HG03139 (cell line): ENCODE measurements around the gene NSUN6.
"Not testable (repeated sequence)": the region's sequence is repeated elsewhere in the genome, so short reads cannot be mapped to it uniquely, and the experiment has no call there.

Experiments used
- ATAC-seq: cut with Tn5 transposase; IDR thresholded peaks from one replicate; pipeline ENCODE4 v1.9.1; 2021; ENCODE audit not compliant: unreplicated experiment

The NSUN6 gene

GRCh38 chr10:18611168-18611567, 40.2 kb downstream of the NSUN6 start:
- ATAC-seq, result no peak

GRCh38 chr10:18610517-18610916, 40.9 kb downstream of the NSUN6 start:
- ATAC-seq, result no peak

GRCh38 chr10:18608596-18608995, 42.8 kb downstream of the NSUN6 start:
- ATAC-seq, result no peak

DNA sequence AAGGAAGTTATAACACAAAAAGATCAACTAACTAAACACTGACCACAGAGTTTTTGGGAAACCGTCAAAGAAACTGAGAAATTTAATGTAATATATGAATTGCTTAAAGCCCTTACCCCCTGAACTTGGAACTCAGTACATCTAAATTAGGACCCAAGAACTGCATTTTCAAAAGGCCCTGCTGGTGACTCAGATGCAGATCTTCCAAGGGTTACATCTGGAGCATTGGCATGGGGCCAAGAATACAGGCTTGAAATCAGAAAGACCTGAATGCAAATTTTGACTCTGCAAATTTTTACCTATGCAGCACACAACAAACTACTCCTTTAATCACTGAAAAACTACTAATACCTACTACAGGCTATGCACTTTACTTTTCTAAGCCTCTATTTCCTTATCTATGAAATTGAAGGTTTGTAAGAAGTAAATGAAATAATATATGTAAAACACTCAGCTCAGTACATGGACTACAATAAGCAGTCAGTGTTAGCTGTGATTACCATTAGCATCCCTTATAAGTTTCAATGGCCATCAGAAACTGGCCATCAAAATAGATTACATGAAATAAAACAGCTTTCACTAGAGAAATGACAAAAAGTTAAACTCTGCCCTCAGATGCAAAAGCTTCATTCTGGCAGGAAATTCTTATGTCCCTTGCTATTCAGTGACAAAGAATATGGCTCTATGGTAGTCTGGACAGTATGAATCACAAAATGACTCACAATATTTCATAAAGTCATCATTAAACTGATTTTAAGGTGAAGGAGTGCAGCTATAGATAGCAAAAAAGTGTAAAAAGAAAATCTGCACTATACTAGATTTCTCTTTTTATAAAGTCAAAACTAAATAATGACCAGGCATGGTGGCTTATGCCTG, 43.6 kb downstream of the NSUN6 start:
- ATAC-seq, result no peak

- ATAC-seq, result no peak
Measured at GRCh38 chr10:18606051-18606695, 45.2 kb downstream of the NSUN6 start.

DNA sequence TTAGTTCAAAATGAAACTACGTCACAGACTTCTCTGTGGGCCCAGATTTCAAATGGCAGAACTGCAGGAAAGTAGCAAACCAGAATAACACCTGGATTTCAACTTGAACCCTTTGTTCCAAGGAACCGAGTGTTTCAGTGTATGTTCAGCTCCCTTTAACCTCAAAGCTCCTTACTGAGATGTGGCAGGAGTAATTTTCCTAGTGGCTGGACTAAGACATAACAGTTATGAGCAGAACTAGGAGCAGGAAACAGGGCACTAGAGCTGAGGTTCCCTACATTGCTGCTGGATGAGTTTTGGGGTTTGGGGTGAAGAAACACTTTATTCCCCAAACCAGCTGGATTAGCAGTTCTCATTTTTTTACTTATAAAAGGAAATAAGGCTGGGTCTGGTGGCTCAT, 50.1 kb downstream of the NSUN6 start:
- ATAC-seq, result no peak

GRCh38 chr10:18599392-18599791, 52.0 kb downstream of the NSUN6 start:
- no peak for ATAC-seq

GRCh38 chr10:18594574-18595156, 56.7 kb downstream of the NSUN6 start:
- ATAC-seq, result no peak

GRCh38 chr10:18591141-18591540, 60.2 kb downstream of the NSUN6 start:
- ATAC-seq, result not testable (repeated sequence)

DNA sequence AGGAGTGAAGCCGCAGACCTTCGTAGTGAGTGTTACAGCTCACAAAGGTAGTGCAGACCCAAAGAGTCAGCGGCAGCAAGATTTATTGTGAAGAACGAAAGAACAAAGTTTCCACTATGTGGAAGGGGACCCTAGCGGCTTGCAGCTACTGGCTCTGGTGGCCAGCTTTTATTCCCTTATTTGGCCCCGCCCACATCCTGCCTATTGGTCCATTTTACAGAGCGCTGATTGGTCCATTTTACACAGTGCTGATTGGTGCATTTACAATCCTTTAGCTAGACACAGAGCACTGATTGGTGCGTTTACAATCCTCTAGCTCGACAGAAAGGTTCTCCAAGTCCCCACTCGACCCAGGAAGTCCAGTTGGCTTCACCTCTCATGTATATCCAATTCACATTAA, 64.8 kb downstream of the NSUN6 start:
- not testable (repeated sequence) for ATAC-seq

DNA sequence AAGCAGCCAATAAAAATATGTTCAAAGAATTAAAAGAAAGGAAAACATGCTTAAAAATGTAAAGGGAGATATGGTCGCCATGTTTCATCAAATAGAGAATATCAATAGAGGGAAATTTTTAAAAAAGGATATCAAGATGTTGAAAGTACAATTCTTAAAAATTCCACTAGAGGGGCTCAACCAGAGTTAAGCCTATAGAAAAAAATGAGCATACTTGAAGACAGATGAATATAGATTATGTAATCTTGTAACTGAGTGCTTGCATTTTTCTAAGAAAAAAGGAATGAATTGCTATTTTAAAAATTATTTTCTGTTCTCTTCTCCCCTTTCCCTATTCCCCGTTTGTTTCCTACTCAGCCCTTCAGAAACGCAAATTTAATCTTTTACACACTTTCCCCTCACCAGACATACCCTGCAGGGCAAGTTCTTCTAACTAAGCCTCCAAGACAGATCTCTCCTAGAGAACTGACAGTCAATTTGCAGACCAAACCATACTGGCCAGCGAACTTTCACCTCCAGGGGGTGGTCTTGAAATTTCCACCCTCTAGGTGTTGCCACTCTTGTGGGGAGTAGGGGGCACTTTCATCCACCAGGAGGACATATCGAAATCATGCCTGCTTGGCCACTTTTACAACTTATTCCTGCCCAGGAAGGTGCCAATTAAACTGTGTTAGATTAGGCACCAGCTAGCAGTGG, 67.7 kb downstream of the NSUN6 start:
- ATAC-seq, result no peak

DNA sequence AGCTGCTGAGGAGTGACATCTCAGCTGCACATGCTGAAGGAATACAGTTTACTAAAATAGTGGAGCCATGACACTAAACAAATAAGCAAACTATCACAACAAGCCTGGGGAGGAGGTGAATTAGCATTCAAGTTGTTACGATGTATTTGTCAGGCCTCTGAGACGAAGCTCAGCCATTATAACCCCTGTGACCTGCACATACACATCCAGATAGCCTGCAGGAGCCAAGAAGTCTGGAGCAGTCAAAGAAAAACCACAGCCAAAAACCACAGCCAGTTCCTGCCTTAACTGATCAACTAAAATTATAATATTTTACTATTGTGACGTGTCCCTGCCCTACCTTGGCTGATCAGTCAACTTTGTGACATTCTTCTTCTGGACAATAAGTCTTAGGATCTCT, 68.6 kb downstream of the NSUN6 start:
- peak; percentile 67 for ATAC-seq

- no peak for ATAC-seq
Measured at GRCh38 chr10:18577823-18578685, 73.3 kb downstream of the NSUN6 start.

DNA sequence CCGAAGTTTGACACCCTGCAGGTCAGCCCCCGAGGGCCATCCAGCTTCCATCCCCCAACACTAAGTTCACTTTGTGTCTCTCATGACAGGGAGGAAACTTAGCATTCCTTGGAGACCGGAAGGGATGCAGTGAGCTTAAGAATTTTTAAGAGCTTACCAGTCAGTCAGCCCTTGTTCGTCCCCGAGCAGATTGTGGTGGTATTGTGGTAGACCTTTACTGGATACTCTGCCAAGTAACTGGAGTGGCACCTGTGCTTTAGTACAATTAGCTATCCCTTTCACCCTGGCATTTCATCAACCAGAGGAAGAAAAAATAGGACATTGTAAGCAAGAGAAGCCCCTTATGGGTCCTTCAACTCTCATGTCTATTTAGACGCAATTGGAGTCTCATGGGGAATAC, 74.8 kb downstream of the NSUN6 start:
- no peak for ATAC-seq

GRCh38 chr10:18572959-18573561, 78.3 kb downstream of the NSUN6 start:
- no peak for ATAC-seq

- no peak for ATAC-seq
Measured at GRCh38 chr10:18571780-18572179, 79.6 kb downstream of the NSUN6 start.

- ATAC-seq, result no peak
Measured at GRCh38 chr10:18571076-18571475, 80.3 kb downstream of the NSUN6 start.

DNA sequence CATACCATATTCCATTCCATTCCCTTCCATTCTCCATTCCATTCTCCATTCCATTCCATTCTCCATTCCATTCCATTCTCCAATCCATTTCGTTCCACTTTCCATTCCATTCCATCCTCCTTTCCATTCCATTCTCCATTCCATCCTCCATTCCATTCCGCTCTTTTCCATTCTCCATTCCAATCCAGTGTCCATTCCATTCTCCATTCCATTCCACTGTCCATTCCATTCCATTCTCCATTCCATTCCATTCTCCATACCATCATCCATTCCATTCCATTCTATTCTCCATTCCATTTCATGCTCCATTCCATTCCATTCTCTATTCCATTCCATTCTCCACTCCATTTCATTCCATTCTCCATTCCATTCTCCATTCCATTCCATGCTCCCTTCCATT, 81.0 kb downstream of the NSUN6 start:
- ATAC-seq, result not testable (repeated sequence)

DNA sequence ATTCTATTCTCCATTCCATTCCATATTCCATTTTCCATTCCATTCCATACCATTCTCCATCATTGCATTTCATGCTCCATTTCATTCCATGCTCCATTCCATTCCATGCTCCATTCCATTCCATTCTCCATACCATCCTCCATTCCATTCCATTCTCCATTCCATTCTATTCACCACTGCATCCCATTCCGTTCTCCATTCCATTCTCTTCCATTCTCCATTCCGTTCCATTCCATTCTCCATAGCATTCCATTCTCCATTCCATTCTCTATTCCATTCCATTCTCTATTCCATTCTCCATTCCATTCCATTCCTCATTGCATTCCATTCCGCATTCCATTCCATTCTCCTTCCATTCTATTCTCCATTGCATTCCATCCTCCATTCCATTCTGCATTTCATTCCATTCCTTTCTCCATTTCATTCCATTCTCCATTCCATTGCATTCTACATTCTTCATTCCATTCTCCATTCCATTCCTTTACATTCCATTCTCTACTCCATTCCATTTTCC, 84.0 kb downstream of the NSUN6 start:
- ATAC-seq, result no peak

DNA sequence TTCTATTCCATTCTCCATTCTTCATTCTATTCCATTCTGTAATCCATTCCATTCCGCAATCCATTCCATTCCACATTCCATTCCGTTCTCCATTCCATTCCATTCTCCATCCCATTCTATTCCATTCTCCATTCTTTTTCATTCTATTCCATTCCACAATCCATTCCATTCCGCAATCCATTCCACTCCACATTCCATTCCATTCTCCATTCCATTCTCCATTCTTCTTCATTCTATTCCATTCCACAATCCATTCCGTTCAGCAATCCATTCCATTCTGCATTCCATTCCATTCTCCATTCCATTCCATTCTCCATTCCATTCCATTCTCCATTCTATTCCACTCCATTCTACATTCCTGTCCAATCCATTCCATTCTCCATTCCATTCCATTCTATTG, 85.2 kb downstream of the NSUN6 start:
- no peak for ATAC-seq
